DMS79 treated with DMSO at 0.1 percent for 48 hours (cell line): ENCODE measurements around the gene C2CD4D.

Experiments used
- DNase-seq: peaks from one replicate; lab custom pipeline; 2025; lab: John Stamatoyannopoulos, UW

The C2CD4D gene

DNA sequence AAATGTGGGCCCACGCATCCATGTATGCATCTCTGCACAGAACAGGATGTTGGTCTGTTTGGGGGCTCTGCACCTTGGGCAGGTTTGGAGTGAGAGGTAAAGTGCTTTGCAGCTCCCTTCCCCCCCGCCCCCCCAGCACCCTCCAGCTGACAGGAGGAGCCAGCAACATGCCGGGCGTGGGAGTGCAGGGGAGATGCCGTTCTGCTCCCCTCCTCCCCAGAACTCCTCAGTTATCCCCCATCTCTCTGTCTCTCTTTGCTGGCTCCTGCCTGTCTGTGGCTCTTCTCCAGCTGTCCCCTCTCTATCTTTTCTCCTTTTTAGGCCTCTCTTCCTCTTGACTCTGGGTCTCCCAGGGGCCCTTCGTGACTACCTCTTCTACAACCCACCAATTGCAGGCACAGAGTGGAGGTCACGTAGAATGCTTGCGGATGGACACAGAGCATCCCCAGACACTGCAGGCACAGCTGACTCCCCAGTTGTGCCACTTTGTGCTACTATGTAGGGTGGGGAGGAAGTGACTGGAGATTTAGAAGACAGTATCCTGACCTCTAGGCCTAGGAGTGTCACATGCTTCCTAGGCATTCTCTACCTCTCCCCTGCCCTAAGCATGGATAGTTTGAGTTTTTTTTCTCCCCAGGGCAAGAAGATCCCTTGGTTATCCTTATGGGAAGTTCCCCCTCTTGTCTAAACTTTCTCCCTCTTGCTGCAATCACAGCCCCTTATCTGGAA is 6.3 kb downstream of the C2CD4D start:
- DNase-seq: no peak

- peak; percentile 95 for DNase-seq
Measured at GRCh38 chr1:151832318-151832980, 7.2 kb downstream of the C2CD4D start.

DNA sequence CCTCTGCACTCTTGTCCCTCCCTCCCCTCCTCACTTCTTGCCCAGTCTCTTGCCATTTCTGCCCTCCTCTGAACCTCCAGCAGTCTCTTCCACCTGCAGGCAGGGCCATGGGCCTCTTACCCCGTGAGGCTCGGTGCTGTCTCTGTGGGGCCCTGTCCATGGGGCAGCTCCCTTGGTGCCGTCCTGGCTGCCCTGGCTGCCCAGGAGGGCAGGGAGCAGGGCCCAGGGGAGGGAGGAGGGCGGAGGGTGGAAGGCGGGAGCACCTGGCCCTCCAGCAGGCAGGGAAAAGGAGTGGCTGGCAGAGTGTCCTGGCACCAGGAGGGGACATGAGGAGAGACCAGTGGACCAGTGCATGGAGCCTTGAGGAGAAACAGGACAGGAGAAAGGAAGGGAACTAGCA is 8.0 kb downstream of the C2CD4D start, which contains the start of gene RORC:
Gene RORC (minus strand): TSS at position 198 of the 400 bp plus-strand sequence. CDS start 38 bp downstream, at position 160.
- DNase-seq: peak; percentile 56

GRCh38 chr1:151831256-151831591 is 8.4 kb downstream of the C2CD4D start:
- DNase-seq: no peak

DNA sequence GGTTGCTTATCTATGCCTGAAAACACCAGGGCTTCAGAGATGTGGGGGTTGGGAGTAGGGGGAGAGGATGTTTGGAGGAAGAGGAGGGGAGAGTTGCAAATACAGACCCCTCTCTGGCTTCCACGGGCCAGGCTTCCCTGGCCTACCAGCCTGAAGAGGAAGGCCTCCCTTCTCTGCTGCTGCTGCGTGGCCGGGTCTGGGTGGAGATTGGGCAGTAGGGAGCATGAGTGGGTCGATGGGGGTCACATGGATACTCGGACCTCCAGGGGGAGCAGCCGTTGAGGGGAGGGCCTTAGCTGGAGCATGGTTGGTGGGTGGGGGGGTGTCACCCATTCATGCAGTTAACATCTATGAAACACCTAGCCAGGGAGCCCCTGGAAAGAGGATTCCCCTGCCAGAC is 9.6 kb downstream of the C2CD4D start:
- no peak for DNase-seq

GRCh38 chr1:151829352-151830046 is 10.1 kb downstream of the C2CD4D start:
- no peak for DNase-seq

- peak; percentile 64 for DNase-seq
Measured at GRCh38 chr1:151828921-151829320, 10.7 kb downstream of the C2CD4D start.

- DNase-seq: no peak
Measured at GRCh38 chr1:151827853-151828252, 11.8 kb downstream of the C2CD4D start.

DNA sequence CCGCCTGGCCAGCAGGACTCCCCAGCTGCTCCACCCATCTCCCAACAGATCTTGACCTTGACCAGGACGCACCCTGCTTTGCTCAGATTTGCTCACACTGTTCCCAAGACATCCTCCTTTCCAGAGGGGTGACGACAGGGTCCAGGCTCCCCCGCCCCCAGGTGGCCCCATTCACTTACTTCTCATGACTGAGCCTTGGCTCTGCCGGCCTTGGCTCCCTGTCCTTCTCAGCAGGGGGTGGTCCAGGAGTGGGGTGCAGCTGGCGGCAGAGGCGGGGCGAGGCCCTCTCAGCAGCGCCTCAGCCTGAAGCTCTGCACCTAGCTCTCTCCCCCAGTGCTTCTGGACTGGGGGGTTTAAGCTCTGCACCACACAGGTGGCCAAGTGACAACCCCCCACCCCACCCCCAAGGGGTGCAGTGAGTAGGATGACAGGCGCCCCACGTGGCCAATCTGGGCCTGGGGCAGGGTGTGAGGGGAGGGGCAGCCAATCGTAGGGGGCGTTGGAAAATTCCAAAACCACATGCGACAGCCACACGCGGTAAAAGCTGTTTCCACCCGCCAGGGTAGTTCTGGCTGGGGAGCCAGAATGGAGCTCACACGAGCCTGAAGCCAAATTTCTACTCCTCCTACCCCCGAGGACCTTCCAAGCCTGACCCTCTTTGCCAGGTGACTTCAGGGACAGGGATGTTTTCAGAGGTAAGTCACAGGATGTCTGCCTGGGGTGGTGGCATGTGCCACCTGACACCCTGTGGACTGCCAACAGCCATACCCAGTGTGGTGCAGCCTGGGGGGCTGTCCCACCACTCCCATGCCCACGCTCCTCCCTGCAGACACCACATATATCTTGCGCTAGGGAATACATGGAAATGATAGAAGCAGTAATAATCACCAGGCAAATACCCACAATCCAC is 13.6 kb downstream of the C2CD4D start:
- no peak for DNase-seq

GRCh38 chr1:151825204-151825603 is 14.4 kb downstream of the C2CD4D start:
- no peak for DNase-seq

- no peak for DNase-seq
Measured at GRCh38 chr1:151823175-151823574, 16.4 kb downstream of the C2CD4D start.

GRCh38 chr1:151822404-151822803 is 17.2 kb downstream of the C2CD4D start:
- DNase-seq: no peak

DNA sequence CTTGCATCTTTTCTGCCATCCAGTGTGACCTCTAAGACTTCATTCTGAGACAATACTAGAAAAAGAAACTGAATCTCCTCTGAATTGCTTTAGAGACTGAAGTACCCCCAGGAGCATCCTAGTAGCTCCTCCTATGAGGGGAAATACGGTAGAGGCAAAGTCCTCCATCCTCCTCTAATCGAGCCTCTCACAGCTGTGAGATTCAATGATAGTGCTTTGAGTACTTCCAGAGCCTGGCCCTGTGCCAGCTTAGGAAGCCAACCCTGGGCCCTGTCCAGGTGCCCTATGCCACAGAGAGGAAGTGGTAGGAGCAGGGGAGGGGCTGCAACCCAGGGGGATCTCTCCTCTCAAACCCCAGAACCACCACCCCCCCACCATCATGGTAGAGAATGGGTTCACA is 18.7 kb downstream of the C2CD4D start:
- DNase-seq: peak; percentile 81

GRCh38 chr1:151819976-151820623 is 19.5 kb downstream of the C2CD4D start:
- DNase-seq: no peak

- DNase-seq: no peak
Measured at GRCh38 chr1:151819227-151819835, 20.3 kb downstream of the C2CD4D start.

- no peak for DNase-seq
Measured at GRCh38 chr1:151817353-151817730, 22.3 kb downstream of the C2CD4D start.

DNA sequence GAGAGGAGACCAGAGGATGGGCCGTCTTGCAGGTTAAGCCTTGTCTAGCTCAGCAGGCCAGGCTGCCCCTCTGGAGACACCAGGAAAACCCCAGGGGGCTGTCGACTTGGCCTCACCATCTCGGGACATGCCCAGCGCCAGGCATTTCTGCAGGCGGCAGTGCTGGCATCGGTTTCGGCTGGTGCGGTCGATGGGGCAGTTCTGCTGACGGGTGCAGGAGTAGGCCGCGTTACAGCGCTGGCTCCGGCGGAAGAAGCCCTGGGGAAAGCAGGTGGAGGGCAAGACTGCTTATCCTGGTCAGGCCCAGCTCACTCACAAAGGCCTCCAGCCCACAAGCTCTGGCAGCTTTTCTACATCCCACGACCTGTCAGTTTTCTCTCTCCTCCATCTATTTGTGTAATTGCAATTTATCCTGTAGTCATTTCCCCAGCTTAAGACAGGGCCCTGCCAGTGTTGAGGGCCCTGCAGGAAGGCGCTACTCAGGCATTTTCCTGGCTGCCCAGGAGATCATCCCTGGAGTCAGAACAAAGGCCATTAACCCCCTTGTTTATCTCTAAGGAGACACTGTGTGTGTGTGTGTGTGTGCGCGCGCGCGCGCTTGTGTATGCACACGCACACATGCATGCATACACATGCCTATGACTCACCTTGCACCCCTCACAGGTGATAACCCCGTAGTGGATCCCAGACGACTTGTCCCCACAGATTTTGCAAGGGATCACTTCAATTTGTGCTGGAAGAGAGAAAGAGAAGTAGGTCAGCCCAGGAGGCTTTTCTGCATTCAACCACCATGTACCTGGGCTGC is 22.9 kb downstream of the C2CD4D start:
- no peak for DNase-seq

DNA sequence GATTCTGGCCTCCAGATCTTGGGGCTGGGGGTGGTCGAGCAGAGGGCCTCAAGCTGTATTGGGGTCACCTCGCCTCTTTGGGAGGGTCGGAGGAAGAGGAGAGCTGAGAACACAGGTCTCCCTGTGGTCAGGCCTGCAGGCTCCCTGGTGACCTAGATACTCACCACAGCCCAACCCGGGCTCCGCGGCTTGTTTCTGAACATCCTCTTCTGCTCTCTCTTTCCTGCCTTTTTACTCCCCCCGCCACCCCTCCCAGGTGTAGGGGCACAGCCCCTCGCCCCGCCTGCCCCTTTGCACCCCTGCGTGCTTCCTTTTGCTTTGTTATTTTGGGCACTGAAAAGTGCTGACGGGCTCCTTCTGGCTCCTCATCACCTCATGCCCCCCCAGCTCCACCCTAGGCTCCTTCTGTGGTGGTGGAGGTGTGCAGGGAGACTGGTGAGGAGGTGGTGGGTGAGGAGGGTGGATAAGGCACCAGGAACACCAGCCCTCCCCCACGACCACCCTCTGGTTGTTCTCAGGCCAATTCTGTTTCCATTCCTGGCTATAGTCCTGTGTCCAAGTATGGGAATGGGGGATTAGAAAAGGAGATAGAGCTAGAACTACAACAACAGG is 23.8 kb downstream of the C2CD4D start:
- DNase-seq: no peak

- no peak for DNase-seq
Measured at GRCh38 chr1:151814971-151815545, 24.6 kb downstream of the C2CD4D start.
